ENCODE data around the gene SLC35B1.

- TF ChIP-seq POLR2AphosphoS5 (IDR thresholded peaks at IDR 0.05; ENCODE audit: insufficient read depth, low read depth, low read length) (no peak), POLR2A (IDR thresholded peaks at IDR 0.05; ENCODE audit: low read depth, low read length) (no peak), CTCF (IDR thresholded peaks at IDR 0.05; ENCODE audit: extremely low read depth in 1 of 2, insufficient read depth in 1 of 2, low read depth in 1 of 2, low read length in 2 of 2) (no peak), FOS (IDR thresholded peaks at IDR 0.05; ENCODE audit: borderline replicate concordance, insufficient read depth, low read length) (no peak), GATA2 (IDR thresholded peaks at IDR 0.05; ENCODE audit: insufficient read depth, insufficient read length, low read depth, low read length) (no peak), JUN (IDR thresholded peaks at IDR 0.05; ENCODE audit: borderline replicate concordance, insufficient read depth, insufficient read length, low read depth) (no peak), MYC (IDR thresholded peaks at IDR 0.05; ENCODE audit: low read depth, low read length) (no peak)
Observed at GRCh38 chr17:49691677-49692191, 16.0 kb downstream of the SLC35B1 start.

All from endothelial cell of umbilical vein (primary cell).